IMR-90 (cell line): Measurements from ENCODE around the gene ACSL1. TPM values are rescaled to one million over a fixed set of nuclear protein-coding genes. Genes with fewer than 3 reads are reported as not detected.

Experiments used
- ATAC-seq: fragments of 200-7000 bp; cut with Tn5 transposase; 2 replicates; pipeline ENCODE4 v1.9.1; 2020; ENCODE audit warnings: low read depth, mild to moderate bottlenecking, moderate library complexity
- BruUV-seq: library from RNA; stranded (reverse); fragments of 400-500 nt; replicated peaks from 2 replicates; lab custom pipeline; 2021; lab: Mats Ljungman, UMichigan
- CTCF ChIA-PET: fragments of 300-600 bp; formaldehyde crosslinking; extraction: SDS; loops from one replicate; lab custom pipeline; 2021; ENCODE audit warnings: antibody characterized with exemption; lab: Yijun Ruan, JAX
- POLR2A ChIA-PET: fragments of 300-600 bp; sonication (Branson Sonifier 250); formaldehyde crosslinking; loops from one replicate; lab custom pipeline; 2022; ENCODE audit warnings: antibody characterized with exemption; ENCODE audit not compliant: unreplicated experiment; lab: Charles Lee
- DNase-seq: peaks from one replicate; pipeline ENCODE4 v3.0.0; 2013
- H2AFZ ChIP-seq: replicated peaks from 2 replicates; pipeline ENCODE3; 2013; ENCODE audit warnings: low read length, mild to moderate bottlenecking; ENCODE audit not compliant: poor library complexity
- H2AK5ac ChIP-seq: 2 replicates; pipeline ENCODE4 v1.6.1; 2013; ENCODE audit warnings: low read depth, low read length, inconsistent platforms
- H2AK9ac ChIP-seq: replicated peaks from 2 replicates; pipeline ENCODE3; 2013; ENCODE audit warnings: mild to moderate bottlenecking, low read depth, low read length, moderate library complexity; ENCODE audit not compliant: poor library complexity
- H2BK120ac ChIP-seq: 2 replicates; pipeline ENCODE4 v1.6.1; 2013; ENCODE audit warnings: low read depth, low read length, inconsistent platforms
- H2BK15ac ChIP-seq: 3 replicates; pipeline ENCODE4 v1.6.1; 2013; ENCODE audit warnings: low read depth, low read length, inconsistent platforms
- H2BK20ac ChIP-seq: 2 replicates; pipeline ENCODE4 v1.6.1; 2013; ENCODE audit warnings: low read depth, mild to moderate bottlenecking, inconsistent platforms, low read length, moderate library complexity
- H2BK5ac ChIP-seq: 2 replicates; pipeline ENCODE4 v1.6.1; 2013; ENCODE audit warnings: mild to moderate bottlenecking, low read depth, low read length, inconsistent platforms; ENCODE audit not compliant: poor library complexity, severe bottlenecking
- H3K14ac ChIP-seq: replicated peaks from 2 replicates; pipeline ENCODE4 v1.6.1; 2013; ENCODE audit warnings: low read depth, low read length, inconsistent platforms
- H3K18ac ChIP-seq: 2 replicates; pipeline ENCODE4 v1.6.1; 2013; ENCODE audit warnings: low read depth, low read length, control low read depth
- H3K23ac ChIP-seq: 2 replicates; pipeline ENCODE4 v1.6.1; 2013; ENCODE audit warnings: low read depth, low read length, inconsistent platforms
- H3K27ac ChIP-seq: 2 replicates; pipeline ENCODE4 v1.5.1; 2013; ENCODE audit warnings: mild to moderate bottlenecking, control low read depth, low read length; ENCODE audit not compliant: insufficient read depth
- H3K27me3 ChIP-seq: 2 replicates; pipeline ENCODE4 v1.6.1; 2013; ENCODE audit warnings: low read length; ENCODE audit not compliant: control insufficient read depth, insufficient read depth
- H3K36me3 ChIP-seq: 2 replicates; pipeline ENCODE4 v1.6.1; 2013; ENCODE audit warnings: low read length, mixed read lengths; ENCODE audit not compliant: control insufficient read depth, insufficient read depth
- H3K4ac ChIP-seq: 2 replicates; pipeline ENCODE4 v1.6.1; 2013; ENCODE audit warnings: low read depth, low read length, inconsistent platforms
- H3K4me1 ChIP-seq: 2 replicates; pipeline ENCODE4 v1.6.1; 2013; ENCODE audit warnings: low read length, mixed read lengths; ENCODE audit not compliant: control insufficient read depth, insufficient read depth
- H3K4me2 ChIP-seq: 2 replicates; pipeline ENCODE4 v1.6.1; 2013; ENCODE audit warnings: low read depth, mild to moderate bottlenecking, control low read depth, low read length, moderate library complexity
- H3K4me3 ChIP-seq: 2 replicates; pipeline ENCODE4 v1.5.1; 2013; ENCODE audit warnings: low read depth, mild to moderate bottlenecking, control low read depth, low read length, moderate library complexity; ENCODE audit not compliant: insufficient read depth
- H3K56ac ChIP-seq: 2 replicates; pipeline ENCODE4 v1.6.1; 2013; ENCODE audit warnings: low read length, inconsistent platforms; ENCODE audit not compliant: insufficient read depth; ENCODE audit errors: extremely low read depth
- H3K79me1 ChIP-seq, 2 experiments: 2 replicates each; pipeline ENCODE4 v1.6.1; 2013; ENCODE audit warnings: low read length in 2 of 2, inconsistent platforms in 1 of 2, low read depth in 1 of 2
- H3K9ac ChIP-seq: 2 replicates; pipeline ENCODE4 v1.6.1; 2013; ENCODE audit warnings: low read depth, low read length, control low read depth
- H3K9me1 ChIP-seq: 2 replicates; pipeline ENCODE4 v1.6.1; 2013; ENCODE audit warnings: low read length, inconsistent platforms; ENCODE audit not compliant: insufficient read depth
- H3K9me3 ChIP-seq: 2 replicates; pipeline ENCODE4 v1.6.1; 2013; ENCODE audit warnings: low read length; ENCODE audit not compliant: control insufficient read depth, insufficient read depth
- H4K20me1 ChIP-seq: 2 replicates; pipeline ENCODE4 v1.6.1; 2013; ENCODE audit warnings: low read length, inconsistent platforms; ENCODE audit not compliant: insufficient read depth
- H4K5ac ChIP-seq: 2 replicates; pipeline ENCODE4 v1.6.1; 2013; ENCODE audit warnings: mild to moderate bottlenecking, low read depth, low read length, control low read depth
- H4K8ac ChIP-seq, 2 experiments: 2 replicates each; pipeline ENCODE4 v1.6.1; 2013; ENCODE audit warnings: low read depth in 2 of 2, low read length in 2 of 2, control low read depth in 1 of 2, inconsistent platforms in 1 of 2
- H4K91ac ChIP-seq: 2 replicates; pipeline ENCODE4 v1.6.1; 2013; ENCODE audit warnings: low read depth, low read length, inconsistent platforms; ENCODE audit not compliant: insufficient read depth
- BHLHE40 ChIP-seq: fragments of 150-350 bp; IDR thresholded peaks from 2 replicates; pipeline ENCODE4 v1.6.1; 2016; ENCODE audit warnings: mild to moderate bottlenecking, low read depth, low read length
- FOS ChIP-seq: fragments of 150-350 bp; IDR thresholded peaks from 2 replicates; pipeline ENCODE4 v1.6.1; 2016; ENCODE audit warnings: low read depth, low read length
- MAFK ChIP-seq: IDR thresholded peaks from 2 replicates; pipeline ENCODE4 v1.6.1; 2012; ENCODE audit warnings: low read depth, low read length, improper control_type of control experiment
- MAZ ChIP-seq: IDR thresholded peaks from 2 replicates; pipeline ENCODE4 v1.6.1; 2012; ENCODE audit warnings: low read depth, mild to moderate bottlenecking, low read length, improper control_type of control experiment, moderate library complexity, borderline replicate concordance
- POLR2A ChIP-seq: IDR thresholded peaks from 2 replicates; pipeline ENCODE4 v1.6.1; 2012; ENCODE audit warnings: mild to moderate bottlenecking, low read depth, low read length
- RAD21 ChIP-seq: IDR thresholded peaks from 2 replicates; pipeline ENCODE4 v1.6.1; 2012; ENCODE audit warnings: low read length, improper control_type of control experiment
- RCOR1 ChIP-seq: IDR thresholded peaks from 2 replicates; pipeline ENCODE4 v1.6.1; 2012; ENCODE audit warnings: mild to moderate bottlenecking, low read length, improper control_type of control experiment; ENCODE audit not compliant: insufficient replicate concordance
- SMC3 ChIP-seq: fragments of 150-350 bp; IDR thresholded peaks from 2 replicates; pipeline ENCODE4 v1.6.1; 2016; ENCODE audit warnings: low read depth, mild to moderate bottlenecking, antibody characterized with exemption, low read length, moderate library complexity
- WGBS, 2 experiments: methylation state at CpG; one replicate each; pipeline versions ENCODE4 v1.1.5 to v1.1.7; 2013; ENCODE audit warnings: missing lambda C conversion rate in 2 of 2; ENCODE audit not compliant: insufficient read length in 1 of 2; ENCODE audit errors: extremely low coverage in 2 of 2; 5-methylcytosine and 5-hydroxymethylcytosine counted together
- dilution Hi-C: fragments of 300-500 bp; cut with HindIII; formaldehyde crosslinking; loops from one replicate; pipeline ENCODE4 v1.14.3; 2018; ENCODE audit warnings: low sequenced_read_pairs; ENCODE audit not compliant: unreplicated experiment
- in situ Hi-C: fragments of 300-500 bp; cut with MboI; formaldehyde crosslinking; loops from 3 replicates; pipeline ENCODE4 v1.14.3; 2019; ENCODE audit warnings: low sequenced_read_pairs, inconsistent platforms, mixed read lengths
- intact Hi-C: fragments of 100-400 bp; cut with micrococcal nuclease; formaldehyde crosslinking; loops from 2 replicates; pipeline ENCODE4 v1.10.0; 2022
- polyA plus RNA-seq, 3 experiments: library from polyadenylated mRNA; depleted of rRNA; stranded (reverse); fragments of >200 nt; gene quantifications; 2 replicates each; pipeline ENCODE4 v1.2.3, GENCODE V29; 2012; ENCODE audit warnings: low replicate concordance in 1 of 3
- total RNA-seq: library from RNA; depleted of rRNA; stranded (reverse); fragments of >200 nt; gene quantifications from 2 replicates; pipeline ENCODE4 v1.2.3, GENCODE V29; 2012
- TF ChIP-seq, protein P1 (sequence below): fragments of 150-350 bp; IDR thresholded peaks from 2 replicates; pipeline ENCODE4 v1.6.1; 2017; ENCODE audit warnings: mild to moderate bottlenecking, antibody characterized with exemption, low read length, low read depth

ACSL1 gene
- total and polyA plus RNA-seq, 2 of the 4 experiments (the other 2 are of a cell fraction) = 14.4 to 26.0 TPM

DNA sequence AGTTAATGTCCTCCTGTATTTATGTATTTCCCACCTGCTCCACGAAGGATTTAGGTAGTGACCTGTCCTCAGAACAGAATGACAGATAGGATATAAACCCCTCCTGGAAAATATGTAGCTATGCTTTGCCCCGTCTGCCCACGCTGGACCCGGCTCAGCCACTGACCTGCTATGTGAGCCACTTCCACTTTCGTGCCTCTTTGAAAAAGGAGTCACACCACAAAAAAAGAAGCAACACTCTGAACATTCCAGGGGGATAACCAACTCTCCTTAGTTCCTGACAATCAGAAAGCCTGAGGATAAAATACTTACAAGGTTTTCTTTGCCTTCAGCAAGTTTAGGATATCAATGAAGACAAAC, 11.1 kb downstream of the ACSL1 start:
- POLR2A ChIA-PET = no interaction called here
- WGBS, 2 experiments = 50% methylated on average over 1 of the region's 5 CpGs; no CpG with 5 or more reads in 1 of the 2 experiments
- Histone ChIP-seq H4K8ac (no peak overlapping the region), H4K5ac (no peak overlapping the region), H2BK20ac (no peak overlapping the region), H4K20me1 (peaks cover 20% of the 10 kb centered on the region), H2BK5ac (no peak overlapping the region), H3K79me1 (peaks cover 11 to 20% of the 10 kb centered on the region in 2 experiments; a peak in 2 of 4 replicates), H2BK15ac (no peak overlapping the region), H2AK5ac (no peak overlapping the region), H3K56ac (no peak overlapping the region), H3K4me2 (0 out of 2 replicates have a peak overlapping the region, but pooled peaks have one; percentile 3), H3K27ac (no peak overlapping the region), H3K36me3 (no peaks in the 10 kb centered on the region), H3K9me1 (peaks cover 9% of the 10 kb centered on the region; the same call in 1 of the 2 replicates), H3K23ac (no peak overlapping the region), H3K4me1 (peaks cover 7% of the 10 kb centered on the region; the same call in 1 of the 2 replicates), H2AK9ac (no peak overlapping the region), H3K27me3 (no peaks in the 10 kb centered on the region), H3K9me3 (no peaks in the 10 kb centered on the region), H4K91ac (no peak overlapping the region), H2BK120ac (no peak overlapping the region), H3K4ac (no peak overlapping the region; the same call in 1 of the 2 replicates), H3K18ac (no peak overlapping the region), H2AFZ (peak overlapping the region; percentile 58), H3K9ac (no peak overlapping the region), H3K14ac (no peak overlapping the region), H3K4me3 (no peak overlapping the region)
- intact Hi-C loops (no loop called here), in situ Hi-C loops (no loop called here), dilution Hi-C loops (no loop called here)
- CTCF ChIA-PET = interaction anchor here (0.9 kb wide), 1 partner anchor 165 kb away, joined by 3 read pairs; the partner anchor contains the start of genes CASP3 and PRIMPOL
- TF ChIP-seq MAZ = no peak
- TF ChIP-seq RAD21 = no peak
- TF ChIP-seq, protein P1, sequence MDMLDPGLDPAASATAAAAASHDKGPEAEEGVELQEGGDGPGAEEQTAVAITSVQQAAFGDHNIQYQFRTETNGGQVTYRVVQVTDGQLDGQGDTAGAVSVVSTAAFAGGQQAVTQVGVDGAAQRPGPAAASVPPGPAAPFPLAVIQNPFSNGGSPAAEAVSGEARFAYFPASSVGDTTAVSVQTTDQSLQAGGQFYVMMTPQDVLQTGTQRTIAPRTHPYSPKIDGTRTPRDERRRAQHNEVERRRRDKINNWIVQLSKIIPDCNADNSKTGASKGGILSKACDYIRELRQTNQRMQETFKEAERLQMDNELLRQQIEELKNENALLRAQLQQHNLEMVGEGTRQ = no peak
- TF ChIP-seq MAFK = no peak
- TF ChIP-seq SMC3 = no peak
- no peak for TF ChIP-seq BHLHE40
- no peak for TF ChIP-seq POLR2A
- TF ChIP-seq RCOR1 = no peak
- TF ChIP-seq FOS = no peak
- DNase-seq (no peak), ATAC-seq (peak; percentile 55)
- BruUV-seq = no TSS peak
